Chondrocyte (in vitro differentiated cells): ENCODE results near the gene SEC16B. TPM values are rescaled to one million over a fixed set of nuclear protein-coding genes. Genes with fewer than 3 reads are reported as not detected.

Source experiments
- DNase-seq: peaks from one replicate; pipeline ENCODE4 v3.0.0; 2021; ENCODE audit warnings: mixed read lengths, low spot score
- H3K27ac Mint-ChIP-seq: one replicate; pipeline ENCODE4 v1.8.0; 2021; ENCODE audit warnings: mild to moderate bottlenecking, moderate library complexity, mixed read lengths; ENCODE audit not compliant: unreplicated experiment
- H3K27me3 Mint-ChIP-seq: 2 replicates; pipeline ENCODE4 v1.8.0; 2021; ENCODE audit warnings: low read depth, mixed read lengths
- H3K36me3 Mint-ChIP-seq: 2 replicates; pipeline ENCODE4 v1.8.0; 2021; ENCODE audit warnings: low read depth, mixed read lengths
- H3K4me1 Mint-ChIP-seq: 2 replicates; pipeline ENCODE4 v1.8.0; 2021; ENCODE audit warnings: low read depth, mild to moderate bottlenecking, mixed read lengths
- H3K4me3 Mint-ChIP-seq: one replicate; pipeline ENCODE4 v1.8.0; 2021; ENCODE audit warnings: mild to moderate bottlenecking, moderate library complexity, mixed read lengths; ENCODE audit not compliant: unreplicated experiment
- H3K9me3 Mint-ChIP-seq: 2 replicates; pipeline ENCODE4 v1.8.0; 2021; ENCODE audit warnings: low read depth, mixed read lengths
- total RNA-seq: library from RNA; stranded (reverse); gene quantifications from 3 replicates; pipeline ENCODE4 v1.2.1, GENCODE V29; 2021
- TF ChIP-seq, protein P1 (sequence below): fragments of 200-600 bp; sonication (generic); IDR thresholded peaks from 2 replicates; pipeline ENCODE4 v1.5.0; 2021; ENCODE audit warnings: antibody characterized with exemption, mild to moderate bottlenecking, moderate library complexity

SEC16B gene
- total RNA-seq, 1 donor from 2014 or later: 3.6 TPM

DNA sequence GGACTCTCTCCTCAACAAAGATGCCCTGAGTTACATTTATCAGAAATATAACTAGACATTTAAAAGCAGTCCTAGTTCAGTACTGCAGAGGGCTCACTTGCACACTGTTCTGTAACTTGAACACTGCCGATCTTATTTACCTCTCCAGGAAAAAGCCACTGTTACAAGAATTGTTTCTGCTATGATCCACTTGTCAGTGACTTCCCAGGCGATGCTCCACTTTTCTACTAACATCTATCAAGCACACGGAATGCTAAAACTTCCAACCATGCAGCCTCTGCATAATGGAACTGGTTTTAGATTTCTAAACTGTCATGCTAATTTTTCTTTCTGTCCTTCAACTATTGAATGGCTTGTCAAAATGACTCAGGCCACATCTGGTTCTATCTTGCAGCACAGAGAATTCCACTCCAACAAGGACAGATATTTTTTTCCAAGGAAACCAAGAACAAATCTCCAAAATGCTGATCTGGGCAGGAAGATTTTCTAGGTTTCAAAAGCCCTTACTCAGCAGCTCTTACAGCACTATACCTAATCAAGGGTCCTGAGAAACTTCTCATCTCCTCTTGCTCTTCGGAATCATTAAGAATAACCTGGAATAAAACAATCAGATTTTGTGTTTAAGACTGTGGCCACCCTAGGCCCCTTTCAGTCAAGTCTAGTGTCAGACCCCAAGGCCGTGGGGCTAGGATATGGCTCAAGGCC lies 9.9 kb downstream of the SEC16B start:
- no peak overlapping the region for H3K4me3 Mint-ChIP-seq
- TF ChIP-seq, protein P1, sequence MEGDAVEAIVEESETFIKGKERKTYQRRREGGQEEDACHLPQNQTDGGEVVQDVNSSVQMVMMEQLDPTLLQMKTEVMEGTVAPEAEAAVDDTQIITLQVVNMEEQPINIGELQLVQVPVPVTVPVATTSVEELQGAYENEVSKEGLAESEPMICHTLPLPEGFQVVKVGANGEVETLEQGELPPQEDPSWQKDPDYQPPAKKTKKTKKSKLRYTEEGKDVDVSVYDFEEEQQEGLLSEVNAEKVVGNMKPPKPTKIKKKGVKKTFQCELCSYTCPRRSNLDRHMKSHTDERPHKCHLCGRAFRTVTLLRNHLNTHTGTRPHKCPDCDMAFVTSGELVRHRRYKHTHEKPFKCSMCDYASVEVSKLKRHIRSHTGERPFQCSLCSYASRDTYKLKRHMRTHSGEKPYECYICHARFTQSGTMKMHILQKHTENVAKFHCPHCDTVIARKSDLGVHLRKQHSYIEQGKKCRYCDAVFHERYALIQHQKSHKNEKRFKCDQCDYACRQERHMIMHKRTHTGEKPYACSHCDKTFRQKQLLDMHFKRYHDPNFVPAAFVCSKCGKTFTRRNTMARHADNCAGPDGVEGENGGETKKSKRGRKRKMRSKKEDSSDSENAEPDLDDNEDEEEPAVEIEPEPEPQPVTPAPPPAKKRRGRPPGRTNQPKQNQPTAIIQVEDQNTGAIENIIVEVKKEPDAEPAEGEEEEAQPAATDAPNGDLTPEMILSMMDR: peak; percentile 84
- H3K9me3 Mint-ChIP-seq: no peaks in the 10 kb centered on the region
- no peak overlapping the region for H3K27ac Mint-ChIP-seq
- no peak for DNase-seq
- H3K36me3 Mint-ChIP-seq: peaks cover 12% of the 10 kb centered on the region
- H3K27me3 Mint-ChIP-seq: no peaks in the 10 kb centered on the region
- H3K4me1 Mint-ChIP-seq: peaks cover 6% of the 10 kb centered on the region

DNA sequence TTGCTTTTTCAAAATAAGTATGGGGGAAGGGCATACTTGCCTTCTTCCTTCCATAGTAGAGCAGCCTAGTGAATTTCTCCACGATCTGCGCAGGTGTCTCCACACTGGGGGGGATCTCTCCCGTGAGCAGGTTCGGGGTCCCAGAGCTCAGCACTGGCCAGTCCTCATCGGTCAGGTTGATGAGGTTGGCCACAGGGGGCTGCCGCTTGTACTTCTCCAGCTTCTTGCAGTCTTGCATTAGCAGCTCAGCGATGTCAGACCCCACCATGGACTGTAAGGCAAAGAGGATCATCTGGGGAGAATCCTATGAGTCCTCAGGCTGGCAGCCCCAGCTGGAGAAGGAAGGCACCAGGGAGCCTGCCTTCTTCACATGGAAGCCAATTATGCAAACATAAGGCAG lies 11.8 kb downstream of the SEC16B start:
- TF ChIP-seq, protein P1: no peak
- Mint-ChIP-seq H3K36me3 (peaks cover 14% of the 10 kb centered on the region), H3K27me3 (no peaks in the 10 kb centered on the region)

DNA sequence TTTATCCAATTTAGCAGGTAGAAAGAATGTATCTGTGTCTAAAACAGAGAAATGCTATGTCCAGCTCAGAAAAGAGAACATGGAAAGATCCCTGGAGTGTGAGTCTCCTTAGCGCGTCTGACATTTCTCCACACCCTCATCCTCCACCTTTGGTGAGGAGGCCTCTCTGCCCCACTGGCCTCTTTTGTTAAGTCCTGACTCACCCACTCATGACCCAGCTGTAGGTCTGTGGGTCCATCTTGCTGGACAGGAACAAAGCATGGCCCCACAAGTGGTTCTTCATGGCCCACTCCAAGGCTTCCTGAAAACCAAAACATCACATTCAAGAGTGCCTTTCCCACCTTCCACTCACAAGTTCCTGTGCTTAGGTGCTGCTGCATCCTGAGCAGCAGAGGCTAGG lies 15.8 kb downstream of the SEC16B start:
- H3K27ac Mint-ChIP-seq: no peak overlapping the region
- no peak for DNase-seq
- H3K27me3 Mint-ChIP-seq: no peaks in the 10 kb centered on the region
- H3K4me3 Mint-ChIP-seq: no peak overlapping the region
- TF ChIP-seq, protein P1: no peak
- peaks cover 11% of the 10 kb centered on the region for H3K36me3 Mint-ChIP-seq
- H3K9me3 Mint-ChIP-seq: no peaks in the 10 kb centered on the region
- no peaks in the 10 kb centered on the region for H3K4me1 Mint-ChIP-seq

More for the DNA sequence above, 11.8 kb downstream of the SEC16B start:
- Mint-ChIP-seq H3K4me3 (no peak overlapping the region), H3K27ac (no peak overlapping the region), H3K9me3 (no peaks in the 10 kb centered on the region), H3K4me1 (peaks cover 6% of the 10 kb centered on the region)
- DNase-seq: no peak

DNA sequence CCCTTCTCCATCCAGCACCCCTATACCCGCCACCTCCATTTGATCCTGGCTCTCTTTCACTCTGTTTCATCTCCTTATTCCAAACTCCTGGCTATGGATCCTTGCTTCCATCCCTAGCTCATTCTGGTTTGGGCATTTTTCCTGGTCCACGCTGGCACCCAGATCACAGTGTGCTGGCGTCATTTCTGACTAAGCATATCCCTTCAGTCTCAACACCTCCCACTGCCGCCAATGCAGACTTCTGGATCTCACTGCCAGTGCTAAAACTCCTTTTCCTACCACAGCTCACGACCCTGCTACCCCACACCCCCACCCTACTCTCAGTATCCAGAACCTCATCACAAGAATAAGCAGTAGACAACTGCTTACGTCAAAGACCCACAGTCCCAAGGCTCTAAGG lies 16.3 kb downstream of the SEC16B start:
- H3K27me3 Mint-ChIP-seq: no peaks in the 10 kb centered on the region
- peaks cover 11% of the 10 kb centered on the region for H3K36me3 Mint-ChIP-seq
- H3K4me1 Mint-ChIP-seq: peaks cover under 1% of the 10 kb centered on the region
- no peaks in the 10 kb centered on the region for H3K9me3 Mint-ChIP-seq
- no peak overlapping the region for H3K27ac Mint-ChIP-seq
- H3K4me3 Mint-ChIP-seq: no peak overlapping the region
- TF ChIP-seq, protein P1: no peak
- no peak for DNase-seq

DNA sequence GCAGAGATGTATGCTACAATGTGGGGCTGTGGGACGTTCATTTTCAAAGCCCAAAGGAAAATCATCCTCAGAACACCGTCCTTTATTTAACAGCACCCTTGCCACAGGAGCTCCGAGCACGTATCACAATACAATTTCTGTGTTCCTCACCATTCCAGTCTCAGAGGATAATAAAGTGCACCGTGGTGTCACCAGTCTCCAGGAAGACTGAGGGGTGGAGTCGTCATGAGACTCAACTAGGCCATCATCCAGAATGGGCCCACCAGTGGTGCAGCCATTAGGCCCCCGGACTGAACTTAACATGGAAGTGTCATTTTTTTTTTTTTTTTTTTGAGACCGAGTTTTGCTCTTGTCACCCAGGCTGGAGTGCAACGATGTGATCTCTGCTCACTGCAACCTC lies 17.2 kb downstream of the SEC16B start:
- DNase-seq: no peak
- Mint-ChIP-seq H3K9me3 (no peaks in the 10 kb centered on the region), H3K4me1 (peaks cover 2% of the 10 kb centered on the region), H3K27me3 (no peaks in the 10 kb centered on the region), H3K4me3 (no peak overlapping the region), H3K36me3 (peaks cover 7% of the 10 kb centered on the region), H3K27ac (no peak overlapping the region)
- TF ChIP-seq, protein P1: no peak
